Measurements from ENCODE around the gene KIF18A.
"Not testable (repeated sequence)": the region's sequence is repeated elsewhere in the genome, so short reads cannot be mapped to it uniquely, and the experiment has no call there.

KIF18A gene

GRCh38 chr11:28140689-28141455 is 32.9 kb upstream of the KIF18A start:
- TF ChIP-seq, protein P1, sequence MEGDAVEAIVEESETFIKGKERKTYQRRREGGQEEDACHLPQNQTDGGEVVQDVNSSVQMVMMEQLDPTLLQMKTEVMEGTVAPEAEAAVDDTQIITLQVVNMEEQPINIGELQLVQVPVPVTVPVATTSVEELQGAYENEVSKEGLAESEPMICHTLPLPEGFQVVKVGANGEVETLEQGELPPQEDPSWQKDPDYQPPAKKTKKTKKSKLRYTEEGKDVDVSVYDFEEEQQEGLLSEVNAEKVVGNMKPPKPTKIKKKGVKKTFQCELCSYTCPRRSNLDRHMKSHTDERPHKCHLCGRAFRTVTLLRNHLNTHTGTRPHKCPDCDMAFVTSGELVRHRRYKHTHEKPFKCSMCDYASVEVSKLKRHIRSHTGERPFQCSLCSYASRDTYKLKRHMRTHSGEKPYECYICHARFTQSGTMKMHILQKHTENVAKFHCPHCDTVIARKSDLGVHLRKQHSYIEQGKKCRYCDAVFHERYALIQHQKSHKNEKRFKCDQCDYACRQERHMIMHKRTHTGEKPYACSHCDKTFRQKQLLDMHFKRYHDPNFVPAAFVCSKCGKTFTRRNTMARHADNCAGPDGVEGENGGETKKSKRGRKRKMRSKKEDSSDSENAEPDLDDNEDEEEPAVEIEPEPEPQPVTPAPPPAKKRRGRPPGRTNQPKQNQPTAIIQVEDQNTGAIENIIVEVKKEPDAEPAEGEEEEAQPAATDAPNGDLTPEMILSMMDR (IDR thresholded peaks at IDR 0.05; ENCODE audit: control extremely low read depth, extremely low read depth, low read depth, missing control alignments), result no peak
- CTCF ChIA-PET, result interaction anchor here (1.0 to 1.4 kb wide), 3 partner anchors 12 to 66 kb away, joined by 3 to 4 read pairs (median 3); no protein-coding TSS in a partner anchor
- POLR2A ChIA-PET, result no interaction called here
- DNase-seq (ENCODE audit: extremely low spot score), result no peak

DNA sequence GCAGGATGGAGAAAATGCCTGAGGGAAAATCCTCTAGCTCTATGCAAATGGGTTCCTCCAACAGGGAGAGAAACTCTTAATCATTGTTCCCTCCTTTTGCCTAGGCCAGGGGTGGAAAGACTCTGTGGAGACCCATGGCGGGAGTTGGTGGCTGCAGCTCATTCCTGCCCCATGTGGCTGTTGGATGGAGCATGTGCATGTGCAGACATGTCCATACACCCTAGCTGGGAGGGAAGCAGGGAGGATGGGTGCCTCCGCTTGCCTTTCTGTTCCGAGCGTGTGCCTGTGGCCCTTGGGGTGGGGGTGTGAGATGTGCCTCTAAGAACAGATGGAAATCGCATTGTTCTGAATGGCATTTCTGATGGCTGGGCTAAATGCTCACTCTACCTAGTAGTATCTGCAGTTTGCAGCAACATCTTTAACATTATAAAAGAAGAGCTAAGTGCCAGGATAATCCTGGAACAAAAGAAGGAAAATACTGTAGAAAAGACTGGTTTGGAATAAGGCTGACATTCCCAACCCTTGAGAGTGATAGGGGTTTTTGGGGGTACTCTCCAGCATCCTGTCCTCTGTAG is 32.0 kb upstream of the KIF18A start:
- TF ChIP-seq, protein P1 (IDR thresholded peaks at IDR 0.05; ENCODE audit: control extremely low read depth, extremely low read depth, low read depth, missing control alignments), result no peak
- ChIA-PET POLR2A (no interaction called here), CTCF (interaction anchor here (1.0 to 1.5 kb wide), 4 partner anchors 10 to 65 kb away, joined by 3 read pairs; no protein-coding TSS in a partner anchor)
- DNase-seq (ENCODE audit: extremely low spot score), result no peak

DNA sequence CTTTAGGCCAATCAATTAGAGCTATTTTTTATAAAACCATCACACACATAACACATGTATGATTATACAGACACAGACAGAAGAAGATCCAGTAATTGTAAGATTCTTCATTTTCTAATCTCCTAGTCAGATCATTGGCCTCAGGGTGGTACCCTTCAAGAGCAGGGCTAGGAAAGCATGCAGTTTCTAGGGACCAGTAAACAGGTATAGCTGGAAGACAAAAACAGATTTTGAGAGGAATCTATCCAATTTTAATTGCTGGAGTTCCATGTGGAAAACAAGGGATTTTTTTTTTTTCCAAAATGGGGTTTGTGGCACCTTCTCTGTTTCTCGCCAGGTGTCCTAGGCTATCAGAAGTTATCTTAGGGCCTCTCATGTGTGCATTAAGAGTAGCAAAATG is 29.9 kb upstream of the KIF18A start:
- ChIA-PET POLR2A (no interaction called here), CTCF (interaction anchor here (0.7 to 2.0 kb wide), 5 partner anchors 10 to 19 kb away, joined by 3 to 7 read pairs (median 3); no protein-coding TSS in a partner anchor)
- DNase-seq (ENCODE audit: extremely low spot score), result no peak
- TF ChIP-seq, protein P1 (IDR thresholded peaks at IDR 0.05; ENCODE audit: control extremely low read depth, extremely low read depth, low read depth, missing control alignments), result no peak

DNA sequence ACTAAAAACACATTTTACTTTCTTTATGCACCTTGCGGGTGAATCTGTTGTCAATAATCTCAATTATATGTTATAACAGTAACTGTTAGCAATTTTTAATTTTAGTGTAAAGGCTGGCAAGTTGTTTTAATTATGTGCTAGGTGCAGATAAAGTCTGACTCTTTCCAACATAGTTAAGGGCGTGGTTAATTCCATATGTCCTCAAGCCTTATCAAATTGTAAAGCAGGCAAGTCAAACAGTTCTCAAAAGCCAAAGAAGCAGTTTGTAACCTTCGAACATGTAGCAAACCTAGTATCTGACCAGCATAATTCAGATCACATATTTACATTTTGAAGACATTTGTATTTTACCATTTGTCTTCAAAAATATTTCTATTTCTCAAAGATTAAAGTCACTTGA is 29.4 kb upstream of the KIF18A start:
- ChIA-PET POLR2A (no interaction called here), CTCF (interaction anchor here (0.7 to 2.0 kb wide), 4 partner anchors 10 to 18 kb away, joined by 3 to 7 read pairs (median 4); no protein-coding TSS in a partner anchor)

GRCh38 chr11:28136157-28136556 is 28.2 kb upstream of the KIF18A start:
- DNase-seq (ENCODE audit: extremely low spot score); CTCF ChIA-PET; POLR2A ChIA-PET: not testable (repeated sequence)

More for the DNA sequence above, 29.4 kb upstream of the KIF18A start:
- DNase-seq (ENCODE audit: extremely low spot score), result no peak
- TF ChIP-seq, protein P1 (IDR thresholded peaks at IDR 0.05; ENCODE audit: control extremely low read depth, extremely low read depth, low read depth, missing control alignments), result no peak

GRCh38 chr11:28133146-28133545 is 25.2 kb upstream of the KIF18A start:
- TF ChIP-seq, protein P1 (IDR thresholded peaks at IDR 0.05; ENCODE audit: control extremely low read depth, extremely low read depth, low read depth, missing control alignments), result no peak
- DNase-seq (ENCODE audit: extremely low spot score), result no peak
- ChIA-PET POLR2A (no interaction called here), CTCF (interaction anchor here (1.5 kb wide), 1 partner anchor 10 kb away, joined by 4 read pairs; no protein-coding TSS in a partner anchor)

DNA sequence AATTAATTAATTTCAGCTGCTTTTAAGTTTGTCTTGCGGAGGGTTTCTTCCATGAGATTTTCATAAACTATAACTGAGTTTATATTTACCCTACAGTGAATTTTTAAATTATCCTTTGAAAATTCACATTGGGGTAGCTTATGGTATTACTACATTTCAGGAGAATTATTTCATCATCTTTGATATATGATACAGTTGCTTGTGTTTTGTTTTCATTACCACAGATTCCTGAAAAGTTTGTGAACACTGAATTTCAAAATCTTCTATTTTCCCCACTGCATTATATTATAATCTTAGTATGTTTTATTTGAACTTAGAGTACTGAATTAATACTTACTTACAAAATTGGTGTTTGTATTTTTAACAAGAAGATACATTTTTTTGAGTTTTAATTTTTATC is 24.6 kb upstream of the KIF18A start:
- CTCF ChIA-PET, result interaction anchor here (1.5 kb wide), 1 partner anchor 11 kb away, joined by 4 read pairs; no protein-coding TSS in a partner anchor
- POLR2A ChIA-PET, result no interaction called here
- no peak for DNase-seq (ENCODE audit: extremely low spot score)
- TF ChIP-seq, protein P1 (IDR thresholded peaks at IDR 0.05; ENCODE audit: control extremely low read depth, extremely low read depth, low read depth, missing control alignments), result no peak

Data from GM10248 (cell line).